Caki2 (cell line): ENCODE results near the gene PPP6R3. TPM values are rescaled to one million over a fixed set of nuclear protein-coding genes. Genes with fewer than 3 reads are reported as not detected.
"Not testable (repeated sequence)": the region's sequence is repeated elsewhere in the genome, so short reads cannot be mapped to it uniquely, and the experiment has no call there.

ENCODE experiments used
- DNase-seq: peaks from one replicate; pipeline ENCODE4 v3.0.0-alpha.2; 2015; ENCODE audit warnings: low read depth
- in situ Hi-C: cut with HindIII; loops from 2 replicates; pipeline ENCODE4 v1.10.0; 2016; ENCODE audit warnings: low sequenced_read_pairs, low pct_unique_long_range_greater_than_20kb, mixed read lengths
- total RNA-seq: library from RNA; depleted of rRNA; stranded (reverse); fragments of >200 nt; shearing (Covaris generic); gene quantifications from 2 replicates; pipeline ENCODE4 v1.2.3, GENCODE V29; 2014; ENCODE audit warnings: low replicate concordance

PPP6R3 gene
- total RNA-seq, 1 experiment from 2014 or later = 55.0 TPM

GRCh38 chr11:68473693-68474092 is 13.1 kb downstream of the PPP6R3 start:
- in situ Hi-C loops = no loop called here
- no peak for DNase-seq

GRCh38 chr11:68475626-68476025 is 15.1 kb downstream of the PPP6R3 start:
- DNase-seq, in situ Hi-C loops: not testable (repeated sequence)

GRCh38 chr11:68479390-68479789 is 18.8 kb downstream of the PPP6R3 start:
- in situ Hi-C loops = no loop called here
- no peak for DNase-seq

- no peak for DNase-seq
- in situ Hi-C loops = no loop called here
Observed at GRCh38 chr11:68480193-68480592, 19.6 kb downstream of the PPP6R3 start.

- in situ Hi-C loops = no loop called here
- DNase-seq = no peak
Observed at GRCh38 chr11:68480852-68481510, 20.4 kb downstream of the PPP6R3 start.

GRCh38 chr11:68481579-68482240 is 21.2 kb downstream of the PPP6R3 start:
- in situ Hi-C loops = no loop called here
- DNase-seq = no peak

- no peak for DNase-seq
Observed at GRCh38 chr11:68488623-68489022, 28.1 kb downstream of the PPP6R3 start.

GRCh38 chr11:68495220-68495729 is 34.7 kb downstream of the PPP6R3 start:
- no peak for DNase-seq
- in situ Hi-C loops = no loop called here

More at GRCh38 chr11:68488623-68489022, 28.1 kb downstream of the PPP6R3 start:
- in situ Hi-C loops = no loop called here

GRCh38 chr11:68495872-68496271 is 35.3 kb downstream of the PPP6R3 start:
- no peak for DNase-seq
- in situ Hi-C loops = no loop called here

GRCh38 chr11:68497761-68498160 is 37.2 kb downstream of the PPP6R3 start:
- in situ Hi-C loops = no loop called here
- DNase-seq = no peak

GRCh38 chr11:68498321-68498720 is 37.8 kb downstream of the PPP6R3 start:
- in situ Hi-C loops = no loop called here
- DNase-seq = no peak

GRCh38 chr11:68498903-68499883 is 38.6 kb downstream of the PPP6R3 start:
- DNase-seq = no peak
- in situ Hi-C loops = no loop called here

GRCh38 chr11:68500206-68500605 is 39.7 kb downstream of the PPP6R3 start:
- in situ Hi-C loops = no loop called here

GRCh38 chr11:68501813-68502212 is 41.3 kb downstream of the PPP6R3 start:
- in situ Hi-C loops = no loop called here
- no peak for DNase-seq

More at GRCh38 chr11:68500206-68500605, 39.7 kb downstream of the PPP6R3 start:
- DNase-seq = no peak

GRCh38 chr11:68503251-68503687 is 42.7 kb downstream of the PPP6R3 start:
- in situ Hi-C loops = no loop called here
- DNase-seq = peak; percentile 2

GRCh38 chr11:68503792-68504191 is 43.2 kb downstream of the PPP6R3 start:
- no peak for DNase-seq
- in situ Hi-C loops = no loop called here

GRCh38 chr11:68504432-68505066 is 44.0 kb downstream of the PPP6R3 start:
- DNase-seq = no peak
- in situ Hi-C loops = no loop called here

- DNase-seq = no peak
- in situ Hi-C loops = no loop called here
Observed at GRCh38 chr11:68505596-68505995, 45.0 kb downstream of the PPP6R3 start.
